Activated T-cell treated with anti-CD3 and anti-CD28 coated beads for 1 hour (primary cell): ENCODE data around the gene CBLN1.
"Not testable (repeated sequence)": the region's sequence is repeated elsewhere in the genome, so short reads cannot be mapped to it uniquely, and the experiment has no call there.

ENCODE experiments used
- DNase-seq: peaks from one replicate; pipeline ENCODE4 v3.0.0-alpha.2; 2020; ENCODE audit warnings: low read depth

Gene CBLN1

GRCh38 chr16:49277766-49278566, 3.7 kb downstream of the CBLN1 start:
- DNase-seq = no peak

DNA sequence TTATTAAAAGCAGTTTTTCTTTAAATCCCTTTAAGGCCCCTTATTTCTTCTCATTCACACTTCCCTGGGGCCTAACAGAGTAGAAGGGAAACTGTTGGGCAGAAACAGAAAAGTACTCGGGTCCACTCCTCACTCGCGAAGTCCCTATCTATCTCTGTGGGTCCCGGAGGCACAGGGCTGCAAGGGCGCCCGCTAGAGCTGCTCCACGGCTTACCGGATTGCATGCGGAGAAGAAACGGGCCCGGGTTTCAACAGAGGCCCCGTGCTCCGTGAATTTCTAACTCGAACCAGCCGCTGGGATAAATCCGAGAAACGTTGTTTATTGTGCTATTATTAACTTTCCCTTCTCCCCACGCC, 4.3 kb downstream of the CBLN1 start:
- DNase-seq = no peak

GRCh38 chr16:49276646-49277385, 4.8 kb downstream of the CBLN1 start:
- DNase-seq = no peak

- DNase-seq = no peak
These were observed 5.8 kb downstream of the CBLN1 start for GRCh38 chr16:49275870-49276269.

DNA sequence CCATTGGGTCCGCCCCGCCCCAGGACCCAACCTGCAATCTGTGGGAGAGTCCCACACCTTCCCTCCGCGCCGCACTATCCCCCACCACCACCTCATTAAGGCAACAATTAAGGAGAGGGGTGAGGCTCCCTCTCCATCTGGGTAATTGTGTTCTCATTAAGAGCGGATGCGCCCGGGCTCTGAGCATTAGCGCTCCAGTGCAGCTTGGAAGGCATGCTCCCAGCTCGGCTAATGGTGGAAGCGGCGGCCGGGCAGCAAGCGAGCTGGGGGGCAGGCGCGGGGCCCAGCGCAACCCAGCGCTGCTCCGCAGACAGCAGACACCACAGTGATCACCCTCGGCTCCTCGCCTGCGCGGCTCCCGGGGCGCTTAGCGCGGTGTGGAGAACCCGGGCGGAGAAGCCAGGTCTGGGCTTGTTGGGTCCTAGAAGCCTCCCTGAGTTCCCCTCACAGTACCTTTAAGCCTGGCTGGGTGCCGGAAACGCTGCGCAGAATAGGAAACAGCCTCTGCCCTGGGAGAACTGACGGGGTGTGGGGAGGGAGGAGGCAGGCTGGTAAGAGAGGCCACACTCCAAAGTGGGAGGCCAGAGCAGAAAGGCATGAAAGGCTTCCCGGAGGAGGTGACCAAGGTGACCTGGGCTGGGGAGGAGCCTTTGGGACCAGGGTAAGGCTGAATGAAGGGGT, 6.4 kb downstream of the CBLN1 start:
- DNase-seq = no peak

- DNase-seq = no peak
These were observed 7.0 kb downstream of the CBLN1 start for GRCh38 chr16:49274591-49274990.

- DNase-seq = no peak
These were observed 7.9 kb downstream of the CBLN1 start for GRCh38 chr16:49273771-49274170.

GRCh38 chr16:49271363-49271762, 10.3 kb downstream of the CBLN1 start:
- no peak for DNase-seq

- no peak for DNase-seq
These were observed 12.4 kb downstream of the CBLN1 start for GRCh38 chr16:49269201-49269600.

DNA sequence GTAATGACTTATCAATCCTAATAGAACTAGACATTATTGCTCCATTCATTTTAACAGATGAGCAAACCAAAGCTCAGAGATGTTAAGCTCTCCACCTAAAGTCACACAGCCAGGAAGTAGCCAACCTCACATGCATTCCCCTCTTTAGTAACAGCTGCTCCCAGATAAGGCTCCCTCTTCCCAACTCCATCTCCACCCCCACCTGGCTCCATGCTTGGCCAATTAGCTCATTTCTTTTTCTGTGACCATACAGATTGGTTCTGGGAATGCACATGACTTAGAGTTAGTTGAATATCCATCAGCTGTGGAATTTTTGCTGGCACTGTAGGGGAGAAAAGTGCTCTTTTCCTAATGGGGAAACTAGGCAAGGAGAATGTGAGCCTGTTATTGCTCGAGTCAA, 13.0 kb downstream of the CBLN1 start:
- DNase-seq = no peak

- DNase-seq = no peak
These were observed 19.1 kb downstream of the CBLN1 start for GRCh38 chr16:49262501-49262900.

DNA sequence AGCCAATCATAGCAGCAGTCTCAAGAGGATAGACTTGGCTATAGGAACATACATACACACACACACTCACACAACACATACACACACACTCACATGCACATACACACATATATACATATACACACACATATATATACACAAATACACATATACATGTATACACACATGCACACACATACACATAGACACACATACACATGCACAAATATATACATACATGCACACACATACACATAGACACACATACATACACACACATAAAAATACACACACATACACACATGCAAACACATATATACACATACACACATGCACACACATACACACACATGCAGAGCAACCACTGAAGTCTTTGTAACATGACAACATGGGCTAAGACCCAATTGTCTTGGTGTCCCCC, 19.7 kb downstream of the CBLN1 start:
- no peak for DNase-seq

DNA sequence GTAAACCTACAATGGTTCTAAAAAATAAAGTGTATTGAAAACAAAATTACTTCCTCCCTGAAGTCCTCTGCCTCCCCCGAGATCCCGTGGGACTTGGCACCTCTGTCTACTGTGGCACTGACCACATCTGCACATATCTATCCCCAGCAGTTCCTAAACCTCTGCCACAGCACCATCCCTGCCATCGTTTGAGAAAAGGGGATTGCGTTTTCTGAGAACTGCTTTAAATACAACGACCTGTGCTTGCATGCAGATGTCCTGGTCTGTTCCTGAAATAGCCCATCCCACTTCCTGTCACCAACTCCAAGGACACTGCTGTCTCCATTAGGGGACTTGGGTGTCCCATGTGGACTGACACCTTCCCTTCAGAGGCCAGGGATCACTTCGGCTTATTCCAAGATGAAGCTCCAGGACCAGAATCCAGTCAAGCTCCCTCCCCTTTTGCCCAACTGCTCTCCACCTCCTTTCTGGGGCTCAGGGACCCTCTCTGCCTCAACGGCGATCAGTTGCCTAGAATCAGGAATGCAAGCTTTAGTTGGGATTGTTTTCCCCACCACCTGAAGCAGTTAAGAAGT, 20.6 kb downstream of the CBLN1 start:
- DNase-seq = no peak

DNA sequence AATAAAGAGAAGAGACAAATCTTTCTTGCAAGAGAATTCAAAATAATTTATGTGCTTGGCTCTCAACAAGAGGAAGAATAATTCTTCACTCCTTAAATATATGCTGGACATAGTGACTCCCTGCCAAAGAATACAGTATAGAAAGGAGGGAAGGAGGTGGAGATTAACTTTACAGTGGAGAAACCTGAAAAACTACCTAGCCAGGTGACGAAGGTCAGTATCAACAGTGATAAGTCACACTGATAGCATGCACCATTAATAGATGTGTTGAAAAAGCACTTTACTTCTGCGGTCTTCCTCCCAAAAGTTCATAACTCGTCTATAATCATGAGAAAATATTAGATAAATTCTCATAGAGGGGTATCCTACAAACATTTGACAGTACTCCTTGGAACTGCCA, 21.4 kb downstream of the CBLN1 start:
- no peak for DNase-seq

- no peak for DNase-seq
These were observed 22.3 kb downstream of the CBLN1 start for GRCh38 chr16:49259330-49259729.

- DNase-seq = no peak
These were observed 30.9 kb downstream of the CBLN1 start for GRCh38 chr16:49250689-49251088.

- no peak for DNase-seq
These were observed 33.4 kb downstream of the CBLN1 start for GRCh38 chr16:49248227-49248626.

DNA sequence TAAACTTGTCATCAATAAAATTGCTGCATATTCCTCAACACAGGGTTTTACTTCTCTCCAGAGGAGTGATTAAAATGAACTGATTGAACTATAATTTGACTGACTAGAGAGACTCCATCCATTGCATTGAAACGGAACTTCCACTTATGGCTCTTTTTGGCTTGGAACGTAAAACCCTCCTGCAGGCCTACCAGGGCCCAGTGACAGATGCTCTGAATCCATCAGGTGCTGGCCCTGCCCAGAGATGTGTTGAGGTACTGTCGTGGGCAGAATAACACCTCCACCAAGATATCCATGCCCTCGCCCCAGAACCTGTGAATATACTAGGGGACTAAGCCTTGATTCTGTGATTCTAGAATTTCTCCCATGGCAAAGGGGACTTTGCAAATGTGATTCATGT, 45.4 kb downstream of the CBLN1 start:
- no peak for DNase-seq

DNA sequence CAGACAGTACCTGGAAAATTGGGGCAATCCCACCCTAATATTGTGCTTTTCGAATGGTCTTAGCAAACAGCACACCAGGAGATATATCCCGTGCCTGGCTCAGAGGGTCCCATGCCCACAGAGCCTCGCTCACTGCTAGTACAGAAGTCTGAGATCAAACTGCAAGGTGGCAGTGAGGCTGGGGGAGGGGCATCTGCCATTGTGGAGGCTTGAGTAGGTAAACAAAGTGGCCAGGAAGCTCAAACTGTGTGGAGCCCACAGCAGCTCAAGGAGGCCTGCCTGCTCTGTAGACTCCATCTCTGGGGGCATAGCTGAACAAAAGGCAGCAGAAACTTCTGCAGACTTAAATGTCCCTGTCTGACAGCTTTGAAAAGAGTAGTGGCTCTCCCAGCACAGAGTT, 53.3 kb downstream of the CBLN1 start:
- not testable (repeated sequence) for DNase-seq
